Spleen (tissue), 11 donors: ENCODE measurements around the gene IL34. TPM values are rescaled to one million over a fixed set of nuclear protein-coding genes. Genes with fewer than 3 reads are reported as not detected.

ENCODE experiments used
- DNase-seq: peaks from one replicate; pipeline ENCODE4 v3.0.0-alpha.2; 2020
- H3K27ac ChIP-seq, 8 donors: fragments of 200-600 bp; sonication (generic) in 7 of 8; 1 replicate in 4 of 8; 2 replicates in 4 of 8; pipeline versions ENCODE4 v1.5.0 to v1.8.0; 2016 to 2021; ENCODE audit warnings: inconsistent platforms in 4 of 8, mild to moderate bottlenecking in 4 of 8, moderate library complexity in 1 of 8
- H3K27me3 ChIP-seq, 7 donors: fragments of 200-600 bp; sonication (generic) in 6 of 7; replicated peaks in 1 of 7; 1 replicate in 4 of 7; 2 replicates in 3 of 7; pipeline versions ENCODE4 v1.5.0 to v1.8.0; 2016 to 2021; ENCODE audit warnings: inconsistent platforms in 3 of 7, mild to moderate bottlenecking in 1 of 7
- H3K36me3 ChIP-seq, 6 donors: fragments of 200-600 bp; sonication (generic) in 5 of 6; 1 replicate in 4 of 6; 2 replicates in 2 of 6; pipeline versions ENCODE4 v1.5.0 to v1.8.0; 2016 to 2021; ENCODE audit warnings: inconsistent platforms in 2 of 6
- H3K4me1 ChIP-seq, 6 donors: fragments of 200-600 bp; sonication (generic) in 5 of 6; 1 replicate in 3 of 6; 2 replicates in 3 of 6; pipeline versions ENCODE4 v1.5.0 to v1.8.0; 2016 to 2021; ENCODE audit warnings: inconsistent platforms in 3 of 6
- H3K4me3 ChIP-seq, 8 donors: fragments of 200-600 bp; sonication (generic) in 7 of 8; 1 replicate in 4 of 8; 2 replicates in 4 of 8; pipeline versions ENCODE4 v1.5.0 to v1.8.0; 2016 to 2021; ENCODE audit warnings: inconsistent platforms in 4 of 8, mild to moderate bottlenecking in 4 of 8, moderate library complexity in 2 of 8
- H3K9me3 ChIP-seq, 8 donors: fragments of 200-600 bp; sonication (generic) in 7 of 8; 1 replicate in 4 of 8; 2 replicates in 4 of 8; pipeline versions ENCODE4 v1.5.0 to v1.8.0; 2016 to 2021; ENCODE audit warnings: inconsistent platforms in 4 of 8
- POLR2A ChIP-seq, 3 donors: fragments of 450-650 bp; IDR thresholded peaks; one replicate each; pipeline ENCODE4 v1.5.1; 2017; ENCODE audit warnings: antibody characterized with exemption in 3 of 3, mild to moderate bottlenecking in 1 of 3
- POLR2AphosphoS5 ChIP-seq, 3 donors: sonication (generic); formaldehyde crosslinking; IDR thresholded peaks; one replicate each; pipeline ENCODE4 v1.5.1; 2017; ENCODE audit warnings: antibody characterized with exemption in 3 of 3
- WGBS, 5 donors: extraction: QIAGEN DNeasy Blood & Tissue Kit in 3 of 5; methylation state at CpG; one replicate each; pipeline versions ENCODE4 v1.1.5 to v1.1.7; 2013 to 2018; 5-methylcytosine and 5-hydroxymethylcytosine counted together
- intact Hi-C: fragments of 100-400 bp; cut with DNase I; formaldehyde crosslinking; loops from one replicate; pipeline ENCODE4 v1.15.0; 2023; ENCODE audit warnings: low total_unique reads
- polyA plus RNA-seq, 3 donors: library from polyadenylated mRNA; stranded (reverse); fragments of 200-250 nt; gene quantifications; one replicate each; pipeline ENCODE4 v1.2.1, GENCODE V29; 2013
- total RNA-seq, 7 donors: library from RNA; depleted of rRNA in 3 of 7; stranded (reverse); fragments of >200 nt in 3 of 7; fragmentation: NEBNext Ultra II Directional in 4 of 7; extraction: Animal tissue kit (Norgen Biotek cat#: 25700) in 4 of 7; gene quantifications; one replicate each; pipeline versions ENCODE4 v1.1.0 to v1.2.1, GENCODE V29; 2016 to 2021
- TF ChIP-seq, protein P1 (sequence below), 11 experiments: fragments of 200-600 bp in 7 of 11; fragments of 450-650 bp in 4 of 11; sonication (generic) in 4 of 11; IDR thresholded peaks in 8 of 11; conservative IDR thresholded peaks in 3 of 11; 1 replicate in 7 of 11; 2 replicates in 4 of 11; pipeline versions ENCODE4 v1.4.0 to v1.8.0; 2016 to 2021; ENCODE audit warnings: antibody characterized with exemption in 11 of 11, inconsistent platforms in 4 of 11, mild to moderate bottlenecking in 1 of 11
- donor health status: healthy with polysubstance abuse.
- donor health status: DM: no; HTN: no; CAD: no; lungs with moderate emphysema.
- donor health status: DM: no; HTN: no; CAD: no.
- donor health status: Bipolar disorder and iron deficiency.
- donor health status: healthy.
- donor health status: DM: no; HTN: no; CAD: no.
- donor health status: DM: yes; HTN: yes; CAD: no.

IL34 gene
- total and polyA plus RNA-seq, 10 donors, result 20.3 to 258 (median 128) TPM

DNA sequence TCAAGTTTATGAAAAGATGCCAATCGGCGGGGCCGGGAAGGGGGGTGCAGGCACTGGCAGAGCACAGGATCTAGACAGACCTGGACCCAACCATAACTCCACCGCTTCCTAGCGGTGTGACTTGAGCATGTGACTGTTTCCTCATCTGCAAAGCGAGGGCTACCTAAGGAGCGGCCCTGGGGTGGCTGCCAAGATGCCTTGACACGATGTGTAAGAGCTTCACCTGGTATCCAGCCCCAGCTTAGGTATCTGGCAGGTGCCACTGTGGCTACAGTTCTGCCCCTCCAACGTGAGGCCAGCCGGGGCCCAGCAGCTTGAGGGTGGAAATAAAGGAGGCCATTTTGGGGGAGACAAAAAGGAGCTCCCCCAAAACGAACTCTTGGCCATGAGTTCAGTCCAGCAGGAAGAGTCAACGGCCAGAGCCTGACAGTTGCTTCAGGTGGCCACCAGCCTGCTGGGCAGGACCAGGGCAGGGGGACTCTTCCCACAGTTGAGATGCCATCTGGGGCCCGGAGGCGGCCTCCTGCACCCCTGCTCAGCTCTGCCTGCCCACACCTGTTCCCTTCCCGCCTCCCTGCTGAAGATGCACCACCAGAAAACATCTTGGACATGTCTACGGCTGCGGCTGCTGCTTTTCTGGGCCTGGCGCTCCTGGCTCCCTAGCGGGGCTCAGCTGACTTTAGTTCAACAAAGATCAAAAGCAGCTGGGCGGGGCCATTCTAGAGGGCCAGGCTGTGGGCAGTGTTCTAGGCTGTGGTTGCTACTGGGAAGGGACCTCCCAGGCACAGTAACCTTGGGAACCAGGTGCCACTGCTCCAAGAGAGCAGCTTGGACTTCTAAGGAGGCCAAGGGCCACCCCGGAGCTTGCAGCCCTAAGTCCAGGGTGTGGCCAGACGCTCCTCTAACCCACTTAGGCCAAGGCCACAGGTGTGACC lies 42.9 kb downstream of the IL34 start:
- Histone ChIP-seq H3K36me3 (peaks cover 0 to 60% (median 1%) of the 10 kb centered on the region in 6 donors), H3K27me3 (peaks cover 0 to 23% (median 14%) of the 10 kb centered on the region in 7 donors), H3K4me3 (no peak overlapping the region), H3K9me3 (no peaks in the 10 kb centered on the region), H3K27ac (peak overlapping the region; percentile 57 to 90 (median 82)), H3K4me1 (peaks cover 15 to 96% (median 72%) of the 10 kb centered on the region in 6 donors)
- WGBS, 5 donors, result 87 to 91% (median 89%) methylated on average over 16 to 22 of the region's 22 CpGs
- TF ChIP-seq POLR2AphosphoS5 (IDR thresholded peaks at IDR 0.05), result peak in 1 of 3 donors; percentile 1
- TF ChIP-seq POLR2A (IDR thresholded peaks at IDR 0.05), result no peak
- DNase-seq, result peak; percentile 73
- intact Hi-C loops, result no loop called here

DNA sequence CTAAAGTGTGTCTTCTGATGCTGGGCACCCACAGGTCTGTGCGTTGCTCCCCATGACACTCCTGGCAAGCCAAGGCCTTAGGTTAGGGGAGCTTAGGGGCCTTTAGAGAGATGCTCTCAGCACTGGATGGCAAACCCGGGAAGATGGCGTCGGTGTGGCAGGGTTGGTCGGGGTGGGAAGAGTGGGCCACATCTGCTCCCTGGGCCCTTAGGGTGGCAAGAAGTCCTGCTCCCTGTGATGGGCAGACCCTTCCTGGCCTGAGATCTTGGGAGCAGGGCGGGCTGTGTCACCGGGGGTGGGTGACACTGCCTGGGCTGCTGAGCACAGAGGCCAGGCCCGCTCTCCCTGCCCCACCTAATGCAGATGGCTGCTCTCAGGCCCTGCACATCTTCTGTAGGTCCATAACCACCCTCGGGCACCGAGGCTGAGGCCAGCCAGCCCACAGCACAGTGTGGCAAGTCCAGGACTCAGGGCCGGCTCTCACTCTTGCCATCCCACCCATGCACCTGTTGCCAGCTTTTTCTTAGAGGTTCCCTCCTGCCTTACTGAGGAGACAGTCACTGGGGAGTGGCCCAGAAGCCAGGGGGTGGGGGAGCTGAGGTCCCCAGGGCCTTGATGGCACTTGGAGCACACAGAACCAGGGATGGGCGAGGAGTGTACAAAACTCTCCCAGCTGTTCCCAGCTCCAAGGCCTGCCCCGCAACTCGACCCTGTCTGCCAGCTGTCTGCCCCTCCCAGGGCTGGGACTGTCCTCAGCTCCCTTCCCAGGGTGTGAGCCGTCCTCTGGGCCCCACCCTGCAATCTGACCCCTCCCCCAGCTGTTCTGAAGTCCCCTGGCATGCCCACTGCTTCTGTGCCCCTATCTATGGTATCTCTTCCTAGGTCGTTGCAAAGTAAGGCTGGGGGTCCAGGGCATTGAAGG lies 43.9 kb downstream of the IL34 start:
- peak overlapping the region; percentile 20 to 90 (median 82) for H3K27ac ChIP-seq
- peaks cover 0 to 70% (median 1%) of the 10 kb centered on the region in 6 donors for H3K36me3 ChIP-seq
- no peak for DNase-seq
- WGBS, 5 donors, result 83 to 88% (median 87%) methylated on average over 13 to 16 of the region's 16 CpGs
- intact Hi-C loops, result no loop called here
- H3K27me3 ChIP-seq, result peaks cover 0 to 13% (median 8%) of the 10 kb centered on the region in 7 donors
- H3K4me3 ChIP-seq, result no peak overlapping the region
- H3K9me3 ChIP-seq, result no peaks in the 10 kb centered on the region
- peaks cover 16 to 97% (median 75%) of the 10 kb centered on the region in 6 donors for H3K4me1 ChIP-seq
- TF ChIP-seq POLR2AphosphoS5 (IDR thresholded peaks at IDR 0.05), result peak in 1 of 3 donors; percentile 11
- TF ChIP-seq, protein P1, sequence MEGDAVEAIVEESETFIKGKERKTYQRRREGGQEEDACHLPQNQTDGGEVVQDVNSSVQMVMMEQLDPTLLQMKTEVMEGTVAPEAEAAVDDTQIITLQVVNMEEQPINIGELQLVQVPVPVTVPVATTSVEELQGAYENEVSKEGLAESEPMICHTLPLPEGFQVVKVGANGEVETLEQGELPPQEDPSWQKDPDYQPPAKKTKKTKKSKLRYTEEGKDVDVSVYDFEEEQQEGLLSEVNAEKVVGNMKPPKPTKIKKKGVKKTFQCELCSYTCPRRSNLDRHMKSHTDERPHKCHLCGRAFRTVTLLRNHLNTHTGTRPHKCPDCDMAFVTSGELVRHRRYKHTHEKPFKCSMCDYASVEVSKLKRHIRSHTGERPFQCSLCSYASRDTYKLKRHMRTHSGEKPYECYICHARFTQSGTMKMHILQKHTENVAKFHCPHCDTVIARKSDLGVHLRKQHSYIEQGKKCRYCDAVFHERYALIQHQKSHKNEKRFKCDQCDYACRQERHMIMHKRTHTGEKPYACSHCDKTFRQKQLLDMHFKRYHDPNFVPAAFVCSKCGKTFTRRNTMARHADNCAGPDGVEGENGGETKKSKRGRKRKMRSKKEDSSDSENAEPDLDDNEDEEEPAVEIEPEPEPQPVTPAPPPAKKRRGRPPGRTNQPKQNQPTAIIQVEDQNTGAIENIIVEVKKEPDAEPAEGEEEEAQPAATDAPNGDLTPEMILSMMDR (IDR thresholded peaks at IDR 0.05 in 8 of 11, conservative IDR thresholded peaks at IDR 0.05 in 3 of 11), result no peak

DNA sequence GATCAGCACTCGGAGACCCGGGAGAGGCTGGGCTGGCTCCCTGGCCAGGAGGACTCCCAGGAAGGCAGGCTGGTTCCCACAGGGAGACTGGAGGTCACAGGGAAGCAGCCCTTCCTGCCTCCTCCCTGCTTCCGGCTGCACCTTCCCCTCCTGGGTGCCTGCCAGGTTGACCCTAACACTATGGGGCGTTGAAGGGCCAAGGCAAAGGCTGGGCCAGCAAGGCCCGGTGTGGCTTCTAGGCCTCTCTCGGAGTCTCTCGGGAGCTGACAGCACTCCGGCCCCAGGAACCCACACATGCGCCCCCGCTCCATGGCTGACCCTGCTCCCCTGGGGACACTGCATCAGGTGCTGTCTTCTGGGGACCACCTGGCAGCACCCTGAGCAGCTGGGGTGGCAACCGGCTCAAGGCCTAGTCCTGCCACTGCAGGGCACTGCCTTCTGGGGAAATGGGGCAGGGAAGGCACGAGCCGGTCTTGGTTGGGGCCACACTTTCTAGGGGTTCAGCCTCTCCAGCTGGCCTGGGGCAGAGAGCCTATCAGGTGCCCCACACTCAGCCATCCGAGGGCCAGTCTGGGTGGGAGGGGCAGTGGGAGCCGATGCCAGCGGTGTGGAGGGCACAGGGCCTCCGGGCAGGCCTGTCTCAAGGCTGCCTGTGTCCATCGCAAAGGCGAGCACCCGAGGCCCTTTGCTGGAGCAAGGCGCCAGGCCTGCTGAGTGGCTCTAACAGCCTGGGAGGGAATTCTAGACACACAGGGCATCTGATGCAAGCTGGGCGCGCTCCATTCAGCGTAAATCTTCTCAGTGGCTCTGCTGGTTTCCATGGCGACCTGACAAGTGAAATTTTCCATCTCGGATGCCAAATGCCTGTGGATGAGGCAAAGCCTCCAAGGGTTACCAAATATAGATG lies 45.1 kb downstream of the IL34 start:
- Histone ChIP-seq H3K36me3 (peaks cover 0 to 80% (median 1%) of the 10 kb centered on the region in 6 donors), H3K27me3 (peaks cover 0 to 2% (median 0%) of the 10 kb centered on the region in 7 donors), H3K9me3 (no peaks in the 10 kb centered on the region), H3K4me3 (no peak overlapping the region), H3K27ac (peak overlapping the region in 7 of 8 donors; percentile 65 to 90 (median 84)), H3K4me1 (peaks cover 28 to 100% (median 80%) of the 10 kb centered on the region in 6 donors)
- TF ChIP-seq POLR2AphosphoS5 (IDR thresholded peaks at IDR 0.05) (peak; percentile 58 to 82 (median 70)), POLR2A (IDR thresholded peaks at IDR 0.05) (peak in 1 of 3 donors; percentile 22)
- TF ChIP-seq, protein P1 (IDR thresholded peaks at IDR 0.05 in 8 of 11, conservative IDR thresholded peaks at IDR 0.05 in 3 of 11), result no peak
- 58 to 84% (median 72%) methylated on average over 5 to 26 of the region's 26 CpGs for WGBS, 5 donors
- no peak for DNase-seq
- intact Hi-C loops, result no loop called here
